Brain microvascular endothelial cell (primary cell): Measurements from ENCODE around the gene LMTK3.
"Not testable (repeated sequence)": the region's sequence is repeated elsewhere in the genome, so short reads cannot be mapped to it uniquely, and the experiment has no call there.

Source experiments
- DNase-seq: peaks from one replicate; pipeline ENCODE4 v3.0.0-alpha.2; 2020
- H3K27ac ChIP-seq: fragments of 250-450 bp; sonication (Bioruptor Pico); 2 replicates; pipeline ENCODE4 v1.5.1; 2020; ENCODE audit warnings: mild to moderate bottlenecking, moderate library complexity
- H3K27me3 ChIP-seq: fragments of 250-450 bp; sonication (Bioruptor Pico); replicated peaks from 2 replicates; pipeline ENCODE4 v1.5.1; 2020; ENCODE audit warnings: mild to moderate bottlenecking
- H3K36me3 ChIP-seq: fragments of 250-450 bp; sonication (Bioruptor Pico); replicated peaks from 2 replicates; pipeline ENCODE4 v1.5.1; 2020; ENCODE audit warnings: mild to moderate bottlenecking
- H3K4me3 ChIP-seq: 2 replicates; pipeline ENCODE4 v1.5.1; 2011; ENCODE audit warnings: low read depth, mild to moderate bottlenecking, control low read depth, low read length, moderate library complexity
- in situ Hi-C: cut with HindIII; loops from 2 replicates; pipeline ENCODE4 v1.10.0; 2017; ENCODE audit warnings: low sequenced_read_pairs, low pct_ligation_motif_present
- TF ChIP-seq, protein P1 (sequence below): IDR thresholded peaks from 2 replicates; pipeline ENCODE4 v1.5.1; 2011; ENCODE audit warnings: low read depth, mild to moderate bottlenecking, moderate library complexity, low read length, control low read depth, inconsistent platforms; ENCODE audit errors: missing control alignments

LMTK3 gene

DNA sequence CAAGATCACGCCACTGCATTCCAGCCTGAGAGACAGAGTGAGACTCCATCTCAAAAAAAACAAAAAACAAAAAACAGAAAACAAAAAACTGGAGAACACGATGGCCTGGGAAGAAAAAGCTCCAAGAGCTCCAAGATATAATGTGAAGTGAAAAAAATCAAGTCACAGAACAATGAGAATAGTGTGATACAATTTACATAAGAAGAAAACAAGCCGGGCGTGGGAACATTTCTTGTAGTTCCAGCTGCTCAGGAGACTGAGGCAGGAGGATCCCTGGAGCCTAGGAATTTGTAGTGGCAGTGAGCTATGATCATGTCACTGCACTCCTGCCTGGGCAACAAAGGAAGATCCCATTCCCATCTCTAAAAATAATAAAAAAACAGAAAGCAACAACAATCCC, 8.5 kb upstream of the LMTK3 start:
- Histone ChIP-seq H3K27me3 (no peaks in the 10 kb centered on the region), H3K4me3 (no peak overlapping the region), H3K27ac (no peak overlapping the region), H3K36me3 (no peaks in the 10 kb centered on the region)
- TF ChIP-seq, protein P1, sequence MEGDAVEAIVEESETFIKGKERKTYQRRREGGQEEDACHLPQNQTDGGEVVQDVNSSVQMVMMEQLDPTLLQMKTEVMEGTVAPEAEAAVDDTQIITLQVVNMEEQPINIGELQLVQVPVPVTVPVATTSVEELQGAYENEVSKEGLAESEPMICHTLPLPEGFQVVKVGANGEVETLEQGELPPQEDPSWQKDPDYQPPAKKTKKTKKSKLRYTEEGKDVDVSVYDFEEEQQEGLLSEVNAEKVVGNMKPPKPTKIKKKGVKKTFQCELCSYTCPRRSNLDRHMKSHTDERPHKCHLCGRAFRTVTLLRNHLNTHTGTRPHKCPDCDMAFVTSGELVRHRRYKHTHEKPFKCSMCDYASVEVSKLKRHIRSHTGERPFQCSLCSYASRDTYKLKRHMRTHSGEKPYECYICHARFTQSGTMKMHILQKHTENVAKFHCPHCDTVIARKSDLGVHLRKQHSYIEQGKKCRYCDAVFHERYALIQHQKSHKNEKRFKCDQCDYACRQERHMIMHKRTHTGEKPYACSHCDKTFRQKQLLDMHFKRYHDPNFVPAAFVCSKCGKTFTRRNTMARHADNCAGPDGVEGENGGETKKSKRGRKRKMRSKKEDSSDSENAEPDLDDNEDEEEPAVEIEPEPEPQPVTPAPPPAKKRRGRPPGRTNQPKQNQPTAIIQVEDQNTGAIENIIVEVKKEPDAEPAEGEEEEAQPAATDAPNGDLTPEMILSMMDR, result no peak
- in situ Hi-C loops, result no loop called here
- no peak for DNase-seq

GRCh38 chr19:48519426-48519825, 7.8 kb upstream of the LMTK3 start:
- H3K36me3 ChIP-seq, in situ Hi-C loops, DNase-seq, H3K27ac ChIP-seq, H3K27me3 ChIP-seq, H3K4me3 ChIP-seq: not testable (repeated sequence)

- TF ChIP-seq, protein P1, result no peak
- in situ Hi-C loops, result no loop called here
- no peaks in the 10 kb centered on the region for H3K27me3 ChIP-seq
- no peak overlapping the region for H3K4me3 ChIP-seq
- H3K36me3 ChIP-seq, result no peaks in the 10 kb centered on the region
- no peak overlapping the region for H3K27ac ChIP-seq
- DNase-seq, result no peak
Observed at GRCh38 chr19:48518207-48518606, 6.6 kb upstream of the LMTK3 start.

DNA sequence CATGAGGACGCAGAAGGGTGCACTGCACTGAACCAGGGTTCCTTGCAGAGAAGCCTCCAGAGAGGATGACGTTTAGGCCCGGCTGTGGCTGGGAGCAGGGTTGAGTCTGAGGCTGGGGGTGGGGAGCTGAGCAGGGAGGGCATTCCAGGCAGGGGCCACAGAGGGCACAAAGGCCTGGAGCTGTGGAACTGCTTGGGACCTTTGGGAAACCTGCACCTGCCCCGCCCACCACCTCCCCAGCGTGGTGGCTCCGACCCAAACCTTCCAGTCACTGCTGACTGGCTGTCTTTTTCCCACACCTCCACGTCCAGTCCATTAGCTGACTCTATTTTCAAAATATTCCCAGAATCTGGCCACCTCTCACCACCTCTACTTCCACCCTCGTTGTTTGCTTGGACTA, 4.9 kb upstream of the LMTK3 start:
- Histone ChIP-seq H3K36me3 (no peaks in the 10 kb centered on the region), H3K27ac (no peak overlapping the region), H3K27me3 (peaks cover 2% of the 10 kb centered on the region), H3K4me3 (no peak overlapping the region)
- in situ Hi-C loops, result no loop called here
- DNase-seq, result no peak
- TF ChIP-seq, protein P1, result no peak

DNA sequence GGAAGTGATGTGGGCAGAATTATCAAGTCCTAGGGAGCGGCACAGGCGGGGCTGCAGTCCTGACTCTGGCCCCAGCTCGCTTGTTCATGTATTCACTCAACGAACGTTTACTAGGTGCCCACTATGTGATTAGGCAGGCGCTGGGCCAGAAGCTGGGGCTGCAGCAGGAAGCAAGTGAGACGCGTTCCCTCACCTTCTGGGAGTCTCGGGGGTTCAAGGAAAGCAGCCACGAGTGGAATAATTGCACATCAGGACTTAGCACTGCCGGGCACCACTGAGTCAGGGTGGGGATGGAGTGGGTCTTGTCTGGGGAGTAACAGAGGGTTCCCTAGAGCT, 2.5 kb upstream of the LMTK3 start:
- Histone ChIP-seq H3K27me3 (peaks cover 11% of the 10 kb centered on the region), H3K27ac (no peak overlapping the region), H3K4me3 (no peak overlapping the region), H3K36me3 (no peaks in the 10 kb centered on the region)
- TF ChIP-seq, protein P1, result no peak
- DNase-seq, result no peak
- in situ Hi-C loops, result no loop called here

- Histone ChIP-seq H3K27ac (no peak overlapping the region), H3K36me3 (no peaks in the 10 kb centered on the region), H3K27me3 (peaks cover 11% of the 10 kb centered on the region), H3K4me3 (peak overlapping the region; percentile 63)
- TF ChIP-seq, protein P1, result no peak
- DNase-seq, result peak; percentile 53
- in situ Hi-C loops, result no loop called here
Observed at GRCh38 chr19:48513289-48514122, 1.9 kb upstream of the LMTK3 start.
